ENCODE measurements around the gene PGBD2. TPM values are rescaled to one million over a fixed set of nuclear protein-coding genes. Genes with fewer than 3 reads are reported as not detected.
"Not testable (repeated sequence)": the region's sequence is repeated elsewhere in the genome, so short reads cannot be mapped to it uniquely, and the experiment has no call there.

PGBD2 gene
- total RNA-seq, 1 donor from 2014 or later: 11.2 TPM

- no peak for DNase-seq (ENCODE audit: low spot score)
- no peaks in the 10 kb centered on the region for H3K4me1 ChIP-seq
- no peak for TF ChIP-seq CTCF (IDR thresholded peaks at IDR 0.05)
- TF ChIP-seq EZH2phosphoT487 (IDR thresholded peaks at IDR 0.05): no peak
- no peak for TF ChIP-seq EZH2 (IDR thresholded peaks at IDR 0.05)
- H3K4me3 ChIP-seq: no peak overlapping the region
- H3K27me3 ChIP-seq: no peaks in the 10 kb centered on the region
- H3K9ac ChIP-seq: no peak overlapping the region
- H3K27me3 Mint-ChIP-seq (ENCODE audit: insufficient read depth, low read depth): no peaks in the 10 kb centered on the region
- H3K79me2 ChIP-seq (ENCODE audit: low read depth): peaks cover 12% of the 10 kb centered on the region
- no peaks in the 10 kb centered on the region for H3F3A ChIP-seq (ENCODE audit: low read depth)
- H3K36me3 Mint-ChIP-seq: peaks cover 62% of the 10 kb centered on the region
- no peak overlapping the region for H2AFZ ChIP-seq (replicated peaks)
- H4K20me1 ChIP-seq (ENCODE audit: low read depth): no peaks in the 10 kb centered on the region
- no peaks in the 10 kb centered on the region for H3K9me3 ChIP-seq (ENCODE audit: low read depth)
- H3K36me3 ChIP-seq: peaks cover 8% of the 10 kb centered on the region
- H3K27ac ChIP-seq: no peak overlapping the region
- H3K4me1 Mint-ChIP-seq: no peaks in the 10 kb centered on the region
- H3K27ac Mint-ChIP-seq: no peak overlapping the region
- H3K4me2 ChIP-seq: no peak overlapping the region
- no peak overlapping the region for H3K4me3 Mint-ChIP-seq
- H3K9me3 Mint-ChIP-seq: peaks cover 2% of the 10 kb centered on the region
Measured at GRCh38 chr1:248918131-248918530, 12.1 kb downstream of the PGBD2 start.

GRCh38 chr1:248923352-248924338, 17.6 kb downstream of the PGBD2 start:
- Histone ChIP-seq H2AFZ (replicated peaks) (no peak overlapping the region), H3K79me2 (ENCODE audit: low read depth) (peaks cover 6% of the 10 kb centered on the region), H3K27me3 (no peaks in the 10 kb centered on the region), H3K4me1 (no peaks in the 10 kb centered on the region), H3K9me3 (ENCODE audit: low read depth) (no peaks in the 10 kb centered on the region), H3F3A (ENCODE audit: low read depth) (no peaks in the 10 kb centered on the region), H3K9ac (no peak overlapping the region), H3K36me3 (peaks cover 8% of the 10 kb centered on the region), H3K4me2 (no peak overlapping the region), H3K27ac (no peak overlapping the region), H3K4me3 (no peak overlapping the region), H4K20me1 (ENCODE audit: low read depth) (no peaks in the 10 kb centered on the region)
- DNase-seq (ENCODE audit: low spot score): no peak
- Mint-ChIP-seq H3K9me3 (peaks cover 2% of the 10 kb centered on the region), H3K4me3 (no peak overlapping the region), H3K27me3 (ENCODE audit: insufficient read depth, low read depth) (no peaks in the 10 kb centered on the region), H3K4me1 (peaks cover 17% of the 10 kb centered on the region), H3K27ac (no peak overlapping the region), H3K36me3 (peaks cover 35% of the 10 kb centered on the region)
- TF ChIP-seq EZH2 (IDR thresholded peaks at IDR 0.05) (no peak), EZH2phosphoT487 (IDR thresholded peaks at IDR 0.05) (no peak), CTCF (IDR thresholded peaks at IDR 0.05) (no peak)

GRCh38 chr1:248924696-248925532, 18.9 kb downstream of the PGBD2 start:
- Histone ChIP-seq H3K27me3 (no peaks in the 10 kb centered on the region), H3F3A (ENCODE audit: low read depth) (no peaks in the 10 kb centered on the region), H4K20me1 (ENCODE audit: low read depth) (no peaks in the 10 kb centered on the region), H3K36me3 (no peaks in the 10 kb centered on the region), H3K79me2 (ENCODE audit: low read depth) (peaks cover 6% of the 10 kb centered on the region), H3K4me1 (no peaks in the 10 kb centered on the region), H3K9me3 (ENCODE audit: low read depth) (no peaks in the 10 kb centered on the region), H2AFZ (replicated peaks) (no peak overlapping the region), H3K4me3 (no peak overlapping the region), H3K4me2 (no peak overlapping the region), H3K9ac (no peak overlapping the region), H3K27ac (no peak overlapping the region)
- no peaks in the 10 kb centered on the region for H3K9me3 Mint-ChIP-seq
- H3K4me3 Mint-ChIP-seq: no peak overlapping the region
- TF ChIP-seq CTCF (IDR thresholded peaks at IDR 0.05) (peak; percentile 73), EZH2 (IDR thresholded peaks at IDR 0.05) (no peak), EZH2phosphoT487 (IDR thresholded peaks at IDR 0.05) (no peak)
- peak; percentile 69 for DNase-seq (ENCODE audit: low spot score)
- H3K4me1 Mint-ChIP-seq: peaks cover 19% of the 10 kb centered on the region
- no peak overlapping the region for H3K27ac Mint-ChIP-seq
- peaks cover 26% of the 10 kb centered on the region for H3K36me3 Mint-ChIP-seq
- H3K27me3 Mint-ChIP-seq (ENCODE audit: insufficient read depth, low read depth): no peaks in the 10 kb centered on the region

- not testable (repeated sequence) for H4K20me1 ChIP-seq (ENCODE audit: low read depth); H3K9me3 ChIP-seq (ENCODE audit: low read depth); H3K4me2 ChIP-seq; H3K4me3 Mint-ChIP-seq; H3K4me1 ChIP-seq; H3K9ac ChIP-seq; H3K27ac Mint-ChIP-seq; DNase-seq (ENCODE audit: low spot score); H2AFZ ChIP-seq (replicated peaks); H3K27me3 ChIP-seq; H3K27me3 Mint-ChIP-seq (ENCODE audit: insufficient read depth, low read depth); H3K4me3 ChIP-seq; H3F3A ChIP-seq (ENCODE audit: low read depth); H3K36me3 ChIP-seq; H3K9me3 Mint-ChIP-seq; H3K79me2 ChIP-seq (ENCODE audit: low read depth); H3K27ac ChIP-seq
- Mint-ChIP-seq H3K36me3 (peaks cover 20% of the 10 kb centered on the region), H3K4me1 (peaks cover 19% of the 10 kb centered on the region)
Measured at GRCh38 chr1:248925859-248926258, 19.8 kb downstream of the PGBD2 start.

Data from neural progenitor cell (in vitro differentiated cells).